GM23248 (cell line): Measurements from ENCODE around the gene RNF150. TPM values are rescaled to one million over a fixed set of nuclear protein-coding genes. Genes with fewer than 3 reads are reported as not detected.

Experiments
- DNase-seq: peaks from one replicate; pipeline ENCODE4 v3.0.0-alpha.2; 2015
- H2AFZ ChIP-seq: fragments of 200-600 bp; sonication (generic); 2 replicates; pipeline ENCODE4 v1.6.1; 2016; ENCODE audit warnings: antibody characterized with exemption
- H3F3A ChIP-seq: fragments of 200-600 bp; sonication (generic); 2 replicates; pipeline ENCODE4 v1.6.1; 2016; ENCODE audit warnings: mild to moderate bottlenecking, antibody characterized with exemption, mixed run types; ENCODE audit not compliant: insufficient read depth
- H3K27ac ChIP-seq: fragments of 200-600 bp; sonication (generic); 2 replicates; pipeline ENCODE4 v1.5.1; 2016; ENCODE audit warnings: mild to moderate bottlenecking
- H3K27me3 ChIP-seq: fragments of 200-600 bp; sonication (generic); replicated peaks from 2 replicates; pipeline ENCODE4 v1.6.1; 2016; ENCODE audit warnings: mild to moderate bottlenecking; ENCODE audit not compliant: insufficient read depth
- H3K36me3 ChIP-seq: fragments of 200-600 bp; sonication (generic); 2 replicates; pipeline ENCODE4 v1.6.1; 2016; ENCODE audit warnings: low read depth, mild to moderate bottlenecking
- H3K4me1 ChIP-seq: fragments of 200-600 bp; sonication (generic); 2 replicates; pipeline ENCODE4 v1.6.1; 2016; ENCODE audit warnings: mild to moderate bottlenecking; ENCODE audit not compliant: insufficient read depth
- H3K4me2 ChIP-seq: fragments of 200-600 bp; sonication (generic); one replicate; pipeline ENCODE4 v1.6.1; 2016; ENCODE audit warnings: mild to moderate bottlenecking; ENCODE audit not compliant: unreplicated experiment
- H3K4me3 ChIP-seq: fragments of 200-600 bp; sonication (generic); 2 replicates; pipeline ENCODE4 v1.5.1; 2016; ENCODE audit warnings: mild to moderate bottlenecking
- H3K79me2 ChIP-seq: fragments of 200-600 bp; sonication (generic); 2 replicates; pipeline ENCODE4 v1.6.1; 2016; ENCODE audit warnings: mild to moderate bottlenecking; ENCODE audit not compliant: insufficient read depth
- H3K9ac ChIP-seq: fragments of 200-600 bp; sonication (generic); 2 replicates; pipeline ENCODE4 v1.6.1; 2016; ENCODE audit warnings: mild to moderate bottlenecking
- H3K9me2 ChIP-seq: fragments of 200-600 bp; sonication (generic); 2 replicates; pipeline ENCODE4 v1.6.1; 2016; ENCODE audit warnings: mixed run types, mild to moderate bottlenecking, moderate library complexity; ENCODE audit not compliant: insufficient read depth
- H3K9me3 ChIP-seq: fragments of 200-600 bp; sonication (generic); one replicate; pipeline ENCODE4 v1.6.1; 2017; ENCODE audit warnings: low read depth
- H4K20me1 ChIP-seq: fragments of 200-600 bp; sonication (generic); 2 replicates; pipeline ENCODE4 v1.6.0; 2016; ENCODE audit not compliant: insufficient read depth
- EZH2 ChIP-seq: fragments of 200-600 bp; sonication (generic); IDR thresholded peaks from 2 replicates; pipeline ENCODE4 v1.6.1; 2018; ENCODE audit warnings: antibody characterized with exemption, mild to moderate bottlenecking; ENCODE audit not compliant: insufficient read depth, poor library complexity, severe bottlenecking
- EZH2phosphoT487 ChIP-seq: fragments of 200-600 bp; sonication (generic); IDR thresholded peaks from 2 replicates; pipeline ENCODE4 v1.6.1; 2018; ENCODE audit warnings: antibody characterized with exemption, moderate library complexity, mild to moderate bottlenecking, low read depth; ENCODE audit not compliant: insufficient read depth
- WGBS, 2 experiments: methylation state at CpG; one replicate each; pipeline ENCODE4 v1.1.6; 2015 to 2017; ENCODE audit warnings: low lambda C conversion rate in 2 of 2, low coverage in 1 of 2; ENCODE audit errors: missing lambda C conversion rate in 2 of 2; 5-methylcytosine and 5-hydroxymethylcytosine counted together
- in situ Hi-C: fragments of 300-500 bp; cut with MboI; formaldehyde crosslinking; loops from 2 replicates; pipeline ENCODE4 v1.15.0; 2020
- polyA plus RNA-seq: library from polyadenylated mRNA; unstranded; fragments of >200 nt; fragmentation: Nextera tagmentation; extraction: Ambion mirVana; gene quantifications from 2 replicates; pipeline ENCODE4 v1.2.1, GENCODE V29; 2016
- total RNA-seq: library from RNA; depleted of rRNA; stranded (reverse); fragments of >200 nt; shearing (Covaris generic); gene quantifications from 2 replicates; pipeline ENCODE4 v1.2.3, GENCODE V29; 2014

Gene RNF150
- total and polyA plus RNA-seq, 2 experiments from 2014 or later: 4.8 to 10.5 TPM

GRCh38 chr4:141020801-141021261, 112.4 kb downstream of the RNF150 start:
- in situ Hi-C loops: no loop called here
- Histone ChIP-seq H3K9ac (no peak overlapping the region), H2AFZ (no peak overlapping the region), H3K27ac (no peak overlapping the region), H3K9me2 (no peaks in the 10 kb centered on the region), H3K27me3 (no peaks in the 10 kb centered on the region), H3K36me3 (no peaks in the 10 kb centered on the region), H4K20me1 (no peaks in the 10 kb centered on the region), H3K79me2 (no peaks in the 10 kb centered on the region), H3F3A (no peaks in the 10 kb centered on the region), H3K4me2 (no peak overlapping the region), H3K4me1 (peaks cover 9% of the 10 kb centered on the region), H3K4me3 (no peak overlapping the region), H3K9me3 (no peaks in the 10 kb centered on the region)
- WGBS, 2 experiments: 70 to 73% methylated on average over 3 of the region's 3 CpGs
- TF ChIP-seq EZH2phosphoT487 (no peak), EZH2 (no peak)
- DNase-seq: peak; percentile 37

GRCh38 chr4:141019768-141020167, 113.5 kb downstream of the RNF150 start:
- Histone ChIP-seq H3K27ac (no peak overlapping the region), H3K9me2 (no peaks in the 10 kb centered on the region), H3K4me1 (peaks cover 9% of the 10 kb centered on the region), H3K27me3 (no peaks in the 10 kb centered on the region), H3K4me3 (no peak overlapping the region), H3K4me2 (no peak overlapping the region), H4K20me1 (no peaks in the 10 kb centered on the region), H2AFZ (no peak overlapping the region), H3K9me3 (no peaks in the 10 kb centered on the region), H3K9ac (no peak overlapping the region), H3K79me2 (no peaks in the 10 kb centered on the region), H3K36me3 (no peaks in the 10 kb centered on the region), H3F3A (no peaks in the 10 kb centered on the region)
- in situ Hi-C loops: no loop called here
- WGBS, 2 experiments: 70 to 74% methylated on average over 4 of the region's 4 CpGs
- no peak for DNase-seq
- TF ChIP-seq EZH2 (no peak), EZH2phosphoT487 (no peak)

- 60 to 70% methylated on average over 8 of the region's 8 CpGs for WGBS, 2 experiments
- H3K36me3 ChIP-seq: no peaks in the 10 kb centered on the region
- no peak overlapping the region for H2AFZ ChIP-seq
- no peaks in the 10 kb centered on the region for H3K79me2 ChIP-seq
- H3K27ac ChIP-seq: no peak overlapping the region
- TF ChIP-seq EZH2phosphoT487: no peak
- no peak for TF ChIP-seq EZH2
- H3K4me3 ChIP-seq: no peak overlapping the region
- H3K4me2 ChIP-seq: no peak overlapping the region
- peaks cover 9% of the 10 kb centered on the region for H3K4me1 ChIP-seq
- no peaks in the 10 kb centered on the region for H3K9me3 ChIP-seq
- H3K9ac ChIP-seq: no peak overlapping the region
- H3K9me2 ChIP-seq: no peaks in the 10 kb centered on the region
- no peaks in the 10 kb centered on the region for H3F3A ChIP-seq
- H3K27me3 ChIP-seq: no peaks in the 10 kb centered on the region
- no peaks in the 10 kb centered on the region for H4K20me1 ChIP-seq
- in situ Hi-C loops: no loop called here
- no peak for DNase-seq
These were observed 117.0 kb downstream of the RNF150 start for GRCh38 chr4:141016117-141016798.

GRCh38 chr4:141013899-141014298, 119.4 kb downstream of the RNF150 start:
- no peak overlapping the region for H2AFZ ChIP-seq
- no peaks in the 10 kb centered on the region for H3F3A ChIP-seq
- 72 to 75% methylated on average over 3 of the region's 3 CpGs for WGBS, 2 experiments
- no peaks in the 10 kb centered on the region for H3K36me3 ChIP-seq
- TF ChIP-seq EZH2: no peak
- no peak for TF ChIP-seq EZH2phosphoT487
- no peaks in the 10 kb centered on the region for H3K79me2 ChIP-seq
- no peaks in the 10 kb centered on the region for H3K9me2 ChIP-seq
- no peak overlapping the region for H3K4me2 ChIP-seq
- DNase-seq: no peak
- no peaks in the 10 kb centered on the region for H4K20me1 ChIP-seq
- H3K27me3 ChIP-seq: no peaks in the 10 kb centered on the region
- no peak overlapping the region for H3K27ac ChIP-seq
- in situ Hi-C loops: no loop called here
- H3K4me1 ChIP-seq: no peaks in the 10 kb centered on the region
- no peaks in the 10 kb centered on the region for H3K9me3 ChIP-seq
- no peak overlapping the region for H3K9ac ChIP-seq
- H3K4me3 ChIP-seq: no peak overlapping the region
